GM21576 (cell line): ENCODE results near the gene VTI1A.

Experiments
- ATAC-seq: cut with Tn5 transposase; IDR thresholded peaks from one replicate; pipeline ENCODE4 v1.9.1; 2021; ENCODE audit warnings: mild to moderate bottlenecking, moderate library complexity; ENCODE audit not compliant: unreplicated experiment

Gene VTI1A

DNA sequence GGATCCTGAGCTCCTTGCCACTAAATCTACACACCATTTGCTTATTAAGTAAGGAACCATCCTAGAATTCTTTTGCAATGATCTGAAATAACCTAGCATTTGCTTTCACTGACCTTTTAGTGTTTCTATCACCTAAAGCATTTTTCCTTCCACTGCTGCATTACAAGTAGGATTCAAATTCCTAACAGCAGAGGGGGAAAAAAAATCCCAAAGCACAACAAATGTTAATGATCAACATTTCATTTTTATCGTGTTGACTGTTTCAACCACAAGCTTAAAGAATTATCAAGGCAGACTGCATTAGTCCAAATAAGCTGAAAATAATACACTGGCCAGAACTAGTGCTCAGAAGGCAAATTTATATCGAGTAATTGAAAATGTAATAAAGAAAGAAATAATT, 328.4 kb downstream of the VTI1A start:
- no peak for ATAC-seq

DNA sequence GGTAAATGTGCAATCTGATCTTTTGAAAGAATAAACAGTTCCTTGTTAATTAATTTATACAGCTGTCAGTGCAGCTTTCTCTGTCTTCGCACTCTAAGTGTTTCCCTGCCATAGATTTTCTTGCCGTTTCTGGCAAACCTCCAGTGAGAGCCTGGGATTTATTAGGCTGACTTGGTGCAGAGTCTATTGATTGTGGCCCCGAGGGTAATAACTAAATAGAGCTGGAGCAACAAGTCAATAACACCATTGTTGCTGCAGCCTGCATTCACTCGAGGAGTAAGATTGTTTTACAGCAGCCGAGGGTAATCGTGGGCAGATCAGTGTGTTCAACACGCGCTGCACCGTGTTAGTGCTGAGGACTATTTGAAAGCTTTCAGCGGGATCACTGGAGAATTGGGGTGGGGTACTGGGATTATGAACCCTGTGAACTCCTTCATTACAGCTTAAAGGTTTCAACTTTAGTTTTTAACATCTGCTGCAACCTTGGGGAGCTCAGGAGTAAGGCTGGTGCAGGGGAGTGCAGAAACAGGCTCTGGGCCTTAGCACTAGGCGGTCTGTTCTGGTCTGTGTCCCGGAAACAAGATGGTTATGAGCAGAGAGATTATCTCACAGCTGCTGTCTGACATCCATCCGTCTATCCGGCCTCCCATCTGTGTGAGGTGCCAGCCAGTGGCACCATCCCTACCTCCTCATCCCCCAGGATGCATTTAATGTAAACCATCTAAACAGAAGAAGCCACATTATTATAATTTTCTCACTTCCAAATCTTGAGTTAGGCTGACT, 329.1 kb downstream of the VTI1A start:
- ATAC-seq, result no peak

DNA sequence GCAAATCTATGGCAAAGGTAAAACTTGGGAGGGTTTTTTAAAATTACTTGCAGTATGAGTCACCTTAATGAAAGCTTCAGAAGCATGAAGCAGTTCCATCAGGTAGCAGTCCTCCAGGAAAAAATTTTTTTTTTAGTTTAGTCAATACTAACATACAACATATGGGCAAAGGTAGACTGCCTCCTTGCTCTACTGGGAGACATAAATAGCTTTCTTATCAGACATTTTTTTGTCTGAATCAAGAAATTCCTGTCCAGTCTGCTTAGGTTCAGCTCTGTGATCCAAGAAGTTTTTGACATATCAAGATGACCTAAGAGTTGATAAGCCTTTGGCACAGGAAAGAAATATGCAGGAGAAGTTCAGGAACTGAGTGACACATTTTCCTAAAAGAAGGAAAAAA, 331.6 kb downstream of the VTI1A start:
- ATAC-seq, result no peak

DNA sequence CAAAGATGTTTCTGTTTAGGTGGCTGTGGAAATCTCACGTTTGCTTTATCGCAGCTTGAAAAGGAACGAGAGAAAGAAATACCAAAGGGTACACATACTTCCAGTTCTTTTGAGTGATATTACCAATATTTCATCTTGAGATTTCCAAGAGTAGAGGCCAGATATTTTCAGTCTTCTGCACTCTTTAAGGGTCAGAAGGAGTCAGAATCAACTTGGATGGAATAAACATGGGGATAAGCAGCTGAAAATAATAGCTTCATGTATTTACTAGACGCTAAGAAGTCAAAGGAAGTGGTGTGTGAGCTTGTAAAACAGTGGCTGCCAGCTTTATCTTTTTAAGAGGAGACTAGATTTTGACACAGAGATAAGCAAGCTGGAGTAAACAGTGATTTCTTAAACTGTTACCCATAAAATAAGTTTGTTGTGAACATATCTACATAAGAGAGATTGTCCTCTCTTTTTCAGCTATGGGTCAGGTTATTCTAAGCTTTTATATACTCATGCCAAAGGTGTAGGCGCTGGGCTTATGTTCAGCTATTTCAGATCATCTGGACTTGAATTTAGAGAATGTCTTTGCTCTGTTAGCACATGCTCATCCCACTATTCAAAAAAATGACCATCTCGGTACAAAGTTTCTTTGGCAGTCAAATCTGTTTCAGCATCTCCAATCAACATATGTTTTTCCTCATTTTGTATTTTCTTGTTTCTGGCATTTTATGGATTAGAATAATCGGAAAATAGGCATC, 332.2 kb downstream of the VTI1A start:
- no peak for ATAC-seq

DNA sequence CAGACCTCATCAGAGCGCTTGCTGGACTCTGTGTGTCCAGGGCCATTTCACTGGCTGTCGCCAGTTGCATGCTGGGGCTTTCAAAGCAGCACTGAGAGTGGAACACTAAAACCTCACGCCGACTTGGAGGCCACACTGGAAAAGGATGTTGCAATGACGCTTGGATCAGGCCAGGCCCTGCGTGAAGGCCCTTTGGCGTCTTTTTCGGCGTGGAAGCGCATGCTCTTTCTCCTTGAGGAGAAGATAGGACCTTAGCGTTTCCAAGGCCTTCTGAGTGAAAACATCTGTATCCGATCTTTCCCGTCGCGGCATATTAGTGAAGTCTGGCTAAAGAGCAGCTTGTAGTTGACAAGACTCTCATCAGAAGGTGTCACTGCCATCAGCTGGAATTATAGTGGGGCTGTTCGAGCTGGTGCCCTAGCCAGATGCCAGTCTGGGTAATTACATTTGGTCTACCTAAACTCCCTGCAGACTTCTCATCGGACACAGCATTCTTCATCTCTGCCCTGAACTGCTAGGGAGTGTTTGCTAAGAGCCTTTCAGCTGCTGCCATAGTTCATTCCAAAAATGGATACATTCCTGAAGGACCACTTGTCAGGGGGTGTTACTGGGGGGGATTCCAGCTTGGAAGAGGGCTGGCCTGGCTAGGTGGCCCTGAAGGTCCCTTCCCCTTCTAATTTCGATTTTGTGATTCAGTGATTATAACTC, 335.3 kb downstream of the VTI1A start:
- ATAC-seq, result no peak

DNA sequence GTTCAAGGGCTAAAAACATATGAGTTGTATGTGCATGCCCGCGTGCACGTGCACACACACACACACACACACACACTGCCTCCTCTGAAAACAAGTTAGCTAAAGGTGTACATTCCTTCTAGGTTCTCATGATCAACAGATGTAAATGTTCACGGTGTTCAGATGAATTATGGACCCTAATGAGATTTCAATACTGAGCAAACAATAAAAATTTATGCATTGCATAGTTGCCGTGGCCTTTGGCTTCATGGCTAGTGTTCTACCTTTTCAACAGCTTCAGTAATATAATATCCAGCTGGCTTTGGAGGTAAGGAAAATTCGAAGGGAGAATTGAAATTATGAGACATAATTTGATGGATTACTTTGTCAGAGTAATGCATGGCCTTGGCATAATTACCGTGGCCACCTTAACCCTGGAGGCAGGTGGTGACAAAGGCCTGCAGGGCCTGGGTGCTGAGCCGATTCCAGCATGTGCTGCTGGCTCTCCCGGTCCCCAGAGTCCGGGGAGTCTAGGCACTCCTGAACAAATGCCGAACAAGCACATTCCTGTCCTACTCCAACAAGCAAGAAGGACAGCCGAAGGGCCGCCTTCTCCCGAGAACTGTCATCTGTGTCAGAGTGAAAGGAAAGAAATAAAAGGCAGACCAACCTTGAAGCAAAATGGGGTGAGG, 336.5 kb downstream of the VTI1A start:
- no peak for ATAC-seq

DNA sequence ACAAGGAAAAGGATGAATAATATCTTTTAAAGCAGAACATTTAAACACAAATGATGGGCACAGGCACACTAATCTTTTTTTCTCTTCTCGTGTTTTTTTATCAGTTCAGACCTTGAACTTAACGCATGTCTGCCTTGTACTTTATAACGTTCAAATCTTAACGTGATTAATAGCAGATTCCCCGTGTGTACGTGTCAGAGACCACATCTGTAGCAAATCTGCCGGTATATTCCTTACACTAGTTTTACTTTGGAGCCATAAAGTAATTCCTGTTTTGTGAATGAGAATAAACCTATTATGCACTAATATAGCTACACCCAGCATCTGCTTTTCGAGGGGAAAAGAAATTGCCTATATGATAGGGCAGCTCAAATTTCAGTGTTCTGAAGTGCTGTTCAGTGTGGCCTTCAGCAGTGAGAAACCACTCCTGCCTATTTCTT, 337.0 kb downstream of the VTI1A start:
- no peak for ATAC-seq

DNA sequence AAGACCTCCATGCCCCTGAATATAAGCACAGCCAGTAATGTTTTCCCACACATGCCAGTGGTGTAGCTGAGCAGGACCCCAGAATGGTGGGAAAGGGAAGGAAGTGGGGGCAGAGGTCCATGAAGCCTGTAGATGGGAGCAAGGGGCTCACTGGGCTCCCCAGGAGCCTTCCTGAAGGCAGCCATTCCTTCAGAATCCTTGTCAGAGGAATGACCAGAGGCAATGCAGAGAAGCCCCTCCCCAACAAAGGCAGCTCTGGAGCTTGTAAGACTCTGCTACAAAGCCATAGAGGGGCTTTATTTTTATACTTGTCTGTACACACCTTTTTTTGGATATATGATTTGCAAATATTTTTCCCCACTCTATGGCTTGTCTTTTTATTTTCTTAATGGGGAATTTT, 338.1 kb downstream of the VTI1A start:
- no peak for ATAC-seq

DNA sequence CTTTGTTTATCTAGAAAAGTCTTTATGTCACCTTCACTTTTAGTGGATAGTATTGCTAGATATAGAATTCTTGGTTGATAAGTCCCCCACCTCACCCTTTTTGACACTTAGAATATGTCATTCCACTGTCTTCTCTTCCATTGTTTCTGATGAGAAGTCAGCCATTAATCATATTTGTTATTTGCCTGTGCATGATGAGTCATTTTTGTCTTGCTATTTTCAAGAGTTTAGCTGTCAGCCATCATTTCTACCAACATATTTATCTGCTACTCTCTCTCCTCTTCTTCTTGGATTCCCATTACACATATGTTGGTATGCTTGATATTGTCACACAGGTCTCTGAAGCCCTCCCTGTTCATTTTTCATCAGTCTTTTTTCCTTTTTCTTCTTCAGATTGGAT, 342.2 kb downstream of the VTI1A start:
- ATAC-seq, result no peak

DNA sequence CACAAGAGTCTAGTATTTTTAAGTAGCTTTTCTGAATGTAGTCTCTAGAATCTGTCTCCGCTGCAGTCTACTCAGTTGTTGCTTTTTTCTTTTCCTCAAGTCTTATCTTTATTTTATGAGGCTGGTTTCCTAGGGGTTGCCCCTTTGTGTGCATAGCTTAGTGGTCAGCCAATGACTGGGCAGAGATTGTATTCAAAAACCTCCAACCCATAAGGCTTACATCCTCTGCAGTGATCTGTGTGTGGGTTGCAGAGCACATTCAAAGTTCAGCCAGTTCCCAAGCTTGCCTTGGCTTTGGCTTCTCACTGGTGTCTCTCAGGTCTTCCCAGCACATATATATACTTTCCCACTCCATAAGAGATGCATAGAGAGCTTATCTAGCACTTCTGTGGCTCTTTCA, 343.0 kb downstream of the VTI1A start:
- no peak for ATAC-seq

DNA sequence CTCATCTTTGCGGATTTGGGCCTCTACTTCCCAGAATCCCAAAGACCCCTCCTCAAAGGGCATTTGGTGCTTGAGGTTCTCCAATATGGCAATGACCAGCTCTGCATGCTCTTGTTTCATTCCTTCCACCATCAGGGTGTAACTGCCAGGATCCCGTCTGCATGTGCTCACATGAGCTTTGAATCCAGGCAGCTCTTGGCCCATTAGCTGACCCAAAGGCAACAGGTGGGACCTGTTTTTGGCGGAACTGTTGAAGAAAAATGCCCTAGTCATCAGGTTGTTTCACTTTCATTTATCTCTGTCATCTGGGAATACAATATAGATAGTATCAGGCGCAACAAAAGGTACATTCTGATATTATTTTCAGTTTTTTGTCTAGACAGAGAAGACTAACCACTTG, 343.9 kb downstream of the VTI1A start:
- no peak for ATAC-seq

DNA sequence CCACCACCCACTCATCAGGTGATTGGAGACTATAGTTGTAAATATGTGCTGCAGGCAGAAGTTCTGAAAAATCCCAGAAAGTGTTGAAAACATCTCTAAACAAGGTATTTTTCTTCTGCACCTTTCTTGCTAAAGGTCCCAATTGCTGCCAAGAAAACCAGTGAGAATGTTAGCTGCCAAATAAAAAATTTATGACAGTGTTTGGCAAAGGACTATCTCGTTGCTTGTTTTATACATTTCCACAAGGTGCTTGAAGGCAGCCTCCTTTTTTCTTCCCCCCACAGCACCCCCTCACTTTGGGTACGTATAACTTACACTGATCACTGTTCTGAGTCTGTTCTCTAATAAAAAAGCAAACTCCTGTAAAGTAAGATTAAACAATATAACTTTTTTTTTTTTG, 344.4 kb downstream of the VTI1A start:
- no peak for ATAC-seq

DNA sequence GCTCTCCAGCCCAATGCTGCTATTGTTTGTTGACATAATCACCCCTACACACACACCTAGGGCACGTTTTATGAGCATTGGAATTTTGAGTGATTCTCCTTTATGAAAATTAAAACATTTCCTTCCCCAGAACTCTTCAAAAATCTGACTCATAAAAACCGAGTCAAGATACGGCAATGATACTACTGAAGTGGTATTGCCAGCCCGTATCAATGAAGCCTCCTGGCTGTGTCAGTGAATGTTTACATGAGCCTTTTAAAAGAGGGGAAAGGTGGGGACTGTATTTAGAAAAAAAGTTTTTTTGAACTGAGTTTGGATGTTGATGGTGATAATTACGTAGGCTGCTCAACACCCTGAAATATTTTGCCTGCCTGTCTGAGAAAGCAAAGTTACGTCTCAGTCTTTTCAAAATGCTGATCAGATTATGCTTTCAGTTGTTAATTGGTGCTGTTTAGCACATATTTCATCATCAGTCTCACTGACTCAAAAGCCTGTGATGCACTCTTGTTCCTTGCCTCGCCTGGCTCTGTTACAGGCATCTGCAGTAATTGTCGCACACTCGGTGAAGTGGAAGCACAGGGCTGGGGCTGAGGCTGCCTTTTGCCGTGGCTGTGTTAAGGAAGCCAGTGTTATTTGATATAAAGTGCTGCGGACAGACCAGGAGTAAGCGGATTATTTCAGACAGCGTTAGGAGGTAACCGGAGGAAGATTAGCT, 345.6 kb downstream of the VTI1A start:
- no peak for ATAC-seq

DNA sequence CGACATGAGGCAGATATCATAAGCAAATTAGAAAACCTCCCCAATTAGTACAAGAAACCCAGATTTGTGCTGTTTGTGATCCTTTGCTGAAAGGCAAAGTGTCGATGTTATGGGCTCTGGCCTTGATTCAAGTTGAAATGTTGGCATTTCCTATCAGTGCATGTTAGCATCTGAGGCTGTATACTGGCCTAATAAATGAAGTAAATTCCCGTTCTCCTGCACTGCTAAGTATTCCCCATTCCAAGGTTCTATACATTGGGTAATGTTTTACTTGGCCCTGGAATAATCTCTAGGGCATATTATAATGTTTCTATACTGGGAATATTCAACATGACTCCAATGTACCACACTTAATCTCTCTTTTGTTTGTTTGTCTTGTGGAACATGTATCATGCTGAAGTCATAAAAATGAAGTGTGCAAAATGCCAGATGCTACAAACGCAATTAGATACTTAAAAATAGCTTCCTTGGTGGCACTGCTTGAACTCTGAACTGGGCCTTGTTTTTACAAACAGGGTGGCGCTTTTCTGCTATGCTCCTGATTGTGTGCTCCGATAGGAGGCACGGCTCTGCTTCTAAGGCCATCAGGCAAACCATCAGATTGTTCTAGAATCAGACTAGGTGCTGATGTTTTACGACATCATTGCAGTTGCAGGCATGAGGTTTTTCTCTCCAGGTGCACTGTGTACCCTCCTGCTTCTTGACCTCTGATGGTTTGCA, 346.3 kb downstream of the VTI1A start:
- no peak for ATAC-seq

DNA sequence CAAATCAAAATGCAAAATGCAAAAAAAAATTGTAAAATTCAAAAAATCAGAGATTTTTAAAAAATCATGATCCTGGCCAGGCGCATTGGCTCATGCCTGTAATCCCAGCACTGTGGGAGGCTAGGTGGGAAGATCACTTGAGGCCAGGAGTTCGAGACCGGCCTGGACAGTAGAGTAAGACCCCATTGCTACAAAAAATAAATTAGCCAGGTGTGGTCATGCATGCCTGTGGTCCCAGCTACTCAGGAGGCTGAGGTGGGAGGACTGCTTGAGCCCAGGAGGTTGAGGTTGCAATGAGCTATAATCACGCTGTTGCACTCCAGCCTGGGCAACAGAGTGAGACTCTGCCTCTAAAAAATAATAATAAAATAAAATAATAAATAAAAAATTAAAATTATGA, 347.2 kb downstream of the VTI1A start:
- no peak for ATAC-seq

DNA sequence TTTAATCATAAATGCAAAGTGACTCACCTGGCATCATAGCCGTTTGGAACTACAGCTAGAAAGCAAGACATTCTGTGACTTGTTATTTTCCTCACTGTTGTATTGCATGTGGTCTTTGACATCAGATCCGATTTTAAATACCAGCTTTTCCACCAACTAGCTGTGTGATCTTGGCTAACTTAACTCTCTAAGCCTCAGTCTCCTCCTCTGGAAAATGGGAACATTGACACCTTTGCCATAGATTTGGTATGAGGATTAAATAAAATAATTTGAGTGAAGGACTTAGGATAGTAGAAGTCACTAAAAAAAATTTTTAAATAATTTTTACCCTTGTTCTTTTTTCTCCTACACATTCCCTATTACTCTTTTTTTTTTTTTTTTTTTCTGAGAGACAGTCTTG, 348.1 kb downstream of the VTI1A start:
- no peak for ATAC-seq

DNA sequence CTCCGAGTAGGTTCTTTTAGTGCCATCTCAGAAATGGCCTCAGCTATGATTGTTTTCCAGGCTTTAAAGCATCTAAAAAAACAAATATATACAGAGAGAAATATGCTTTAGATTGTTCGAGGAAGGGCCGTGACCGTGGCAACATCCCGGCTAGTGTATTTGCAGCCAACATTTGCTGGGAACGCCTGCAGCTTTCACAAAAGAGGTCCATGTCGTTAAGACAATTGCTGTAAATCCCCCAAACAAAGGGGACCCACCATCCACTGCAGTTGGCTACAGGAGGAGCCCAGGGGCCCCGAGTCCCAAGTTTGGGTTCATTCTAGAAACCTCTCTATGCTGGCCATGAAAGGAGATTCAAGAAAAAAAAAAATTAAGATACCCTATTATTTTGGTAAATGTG, 350.2 kb downstream of the VTI1A start:
- no peak for ATAC-seq

DNA sequence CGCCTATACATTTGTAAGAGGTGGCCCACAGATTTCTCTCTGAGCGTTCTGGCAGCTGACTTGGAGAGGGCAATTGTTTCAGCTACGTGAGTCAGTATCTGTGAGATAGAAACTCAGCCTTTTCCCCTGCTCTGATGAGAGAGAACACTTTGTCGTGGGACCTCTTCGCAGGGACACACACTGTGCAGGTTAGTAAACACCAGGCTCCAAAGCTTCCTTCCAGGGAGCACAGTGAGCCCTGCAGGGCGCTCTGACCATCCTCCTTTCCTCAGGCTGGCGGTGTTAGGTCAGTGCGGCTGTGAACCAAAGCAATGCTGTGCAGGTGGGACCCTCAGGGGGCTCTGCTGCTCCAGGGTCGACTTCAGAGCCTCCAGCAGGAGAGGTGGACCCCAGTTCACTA, 350.8 kb downstream of the VTI1A start:
- ATAC-seq, result no peak

DNA sequence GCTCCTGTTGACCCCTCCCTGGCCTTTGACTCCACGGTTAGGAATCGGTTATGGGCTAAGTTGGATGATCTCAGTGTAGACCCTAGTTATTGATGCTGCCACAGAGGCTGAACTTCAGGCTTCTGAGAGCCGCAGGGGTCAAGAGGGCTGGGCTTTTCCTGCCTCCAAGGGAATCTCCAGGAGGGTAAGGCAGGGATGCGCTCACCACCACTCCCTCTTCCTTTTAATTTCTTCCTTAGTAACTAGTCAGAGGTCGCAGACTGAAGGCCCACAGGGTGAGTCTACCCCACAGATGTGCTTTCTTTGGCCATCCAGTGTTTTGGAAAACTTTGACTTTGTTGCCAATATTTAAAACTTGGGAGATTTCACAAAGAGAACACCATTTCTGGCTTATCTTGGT, 352.0 kb downstream of the VTI1A start:
- no peak for ATAC-seq
